Adipose tissue (tissue), 3 donors: ENCODE data around the gene ACOT7. TPM values are rescaled to one million over a fixed set of nuclear protein-coding genes. Genes with fewer than 3 reads are reported as not detected.
"Not testable (repeated sequence)": the region's sequence is repeated elsewhere in the genome, so short reads cannot be mapped to it uniquely, and the experiment has no call there.

Experiments
- H3K27ac ChIP-seq: one replicate; pipeline ENCODE4 v1.5.1; 2013; ENCODE audit warnings: low read depth, low read length
- WGBS, 3 donors: extraction: QIAGEN DNeasy Blood & Tissue Kit; methylation state at CpG; one replicate each; pipeline ENCODE4 v1.1.7; 2013; 5-methylcytosine and 5-hydroxymethylcytosine counted together
- polyA plus RNA-seq, 3 donors: library from polyadenylated mRNA; stranded (reverse); fragments of 200-250 nt; gene quantifications; one replicate each; pipeline ENCODE4 v1.2.3, GENCODE V29; 2013
- donor health status: healthy with polysubstance abuse.
- donor health status: Bipolar disorder and iron deficiency.
- donor health status: healthy.

ACOT7 gene
- polyA plus RNA-seq, 3 donors = 6.5 to 13.8 (median 11.0) TPM

DNA sequence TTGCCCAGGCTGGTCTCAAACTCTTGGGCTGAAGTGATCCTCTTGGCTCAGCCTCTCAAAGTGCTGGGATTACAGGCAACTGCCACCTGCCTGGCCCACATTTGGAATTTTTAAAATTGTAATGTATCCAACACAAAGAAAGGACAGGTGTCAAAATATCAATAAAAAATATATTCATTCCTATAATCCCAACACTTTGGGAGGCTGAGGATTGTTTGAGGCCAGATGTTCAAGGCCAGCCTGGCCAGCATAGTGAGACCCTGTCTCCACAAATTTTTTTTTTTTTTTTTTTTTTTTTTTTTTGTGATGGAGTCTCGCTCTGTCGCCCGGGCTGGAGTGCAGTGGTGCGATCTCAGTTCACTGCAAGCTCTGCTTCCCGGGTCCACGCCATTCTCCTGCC is 16.2 kb upstream of the ACOT7 start:
- H3K27ac ChIP-seq = no peak overlapping the region
- WGBS, 3 donors = 85 to 93% (median 93%) methylated on average over 6 of the region's 6 CpGs

DNA sequence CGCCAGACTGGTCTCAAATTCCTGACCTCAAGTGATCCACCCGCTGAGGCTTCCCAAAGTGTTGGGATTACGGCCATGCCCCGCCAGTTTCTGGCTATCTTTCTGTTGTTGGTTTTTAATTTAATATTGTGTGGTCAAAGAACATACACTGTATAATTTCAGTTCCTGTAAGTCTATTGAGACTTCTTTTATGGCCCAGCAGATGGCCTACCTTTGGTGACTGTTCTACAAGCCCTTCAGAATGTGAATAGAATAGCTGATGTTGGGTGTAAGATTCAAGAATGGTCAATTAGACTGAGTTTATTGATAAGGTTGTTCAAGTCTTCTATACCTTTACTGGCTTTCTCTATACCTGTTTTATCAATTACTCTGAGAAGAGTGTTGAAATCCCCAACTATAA is 15.5 kb upstream of the ACOT7 start:
- H3K27ac ChIP-seq = no peak overlapping the region
- WGBS, 3 donors = 87 to 93% (median 89%) methylated on average over 4 of the region's 4 CpGs

DNA sequence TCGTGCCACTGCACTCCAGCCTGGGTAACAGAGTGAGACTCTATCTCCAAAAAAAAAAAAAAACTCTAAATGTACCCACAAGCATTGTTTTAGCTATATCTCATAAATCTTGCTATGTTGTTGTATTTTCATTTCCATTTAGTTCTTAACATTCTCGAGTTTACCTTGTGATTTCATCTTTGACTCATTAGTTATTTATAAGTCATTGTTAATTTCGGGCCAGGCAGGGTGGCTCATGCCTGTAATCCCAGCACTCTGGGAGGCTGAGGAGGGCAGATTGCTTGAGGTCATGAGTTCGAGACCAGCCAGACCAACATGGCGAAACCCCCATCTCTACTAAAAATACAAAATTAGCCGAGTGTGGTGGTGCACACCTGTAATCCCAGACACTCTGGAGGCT is 14.5 kb upstream of the ACOT7 start:
- WGBS, 3 donors = 81 to 82% (median 82%) methylated on average over 6 of the region's 6 CpGs
- no peak overlapping the region for H3K27ac ChIP-seq

DNA sequence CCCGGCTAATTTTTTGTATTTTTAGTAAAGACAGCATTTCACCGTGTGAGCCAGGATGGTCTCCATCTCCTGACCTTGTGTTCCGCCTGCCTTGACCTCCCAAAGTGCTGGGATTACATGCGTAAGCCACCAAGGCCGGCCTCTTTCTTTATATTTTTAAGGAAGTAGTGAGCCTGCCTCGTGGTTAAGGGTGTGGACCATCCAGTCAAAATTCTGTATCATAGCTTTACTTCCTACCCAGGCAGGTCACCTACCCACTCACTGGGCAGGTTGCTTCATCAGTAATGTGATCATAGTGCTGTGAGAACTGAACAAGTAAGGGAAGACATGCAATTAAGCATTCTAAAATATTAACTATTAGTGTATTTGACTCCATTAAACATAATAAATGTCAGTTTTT is 8.1 kb upstream of the ACOT7 start:
- WGBS, 3 donors = 49 to 65% (median 54%) methylated on average over 6 of the region's 6 CpGs
- H3K27ac ChIP-seq = no peak overlapping the region

DNA sequence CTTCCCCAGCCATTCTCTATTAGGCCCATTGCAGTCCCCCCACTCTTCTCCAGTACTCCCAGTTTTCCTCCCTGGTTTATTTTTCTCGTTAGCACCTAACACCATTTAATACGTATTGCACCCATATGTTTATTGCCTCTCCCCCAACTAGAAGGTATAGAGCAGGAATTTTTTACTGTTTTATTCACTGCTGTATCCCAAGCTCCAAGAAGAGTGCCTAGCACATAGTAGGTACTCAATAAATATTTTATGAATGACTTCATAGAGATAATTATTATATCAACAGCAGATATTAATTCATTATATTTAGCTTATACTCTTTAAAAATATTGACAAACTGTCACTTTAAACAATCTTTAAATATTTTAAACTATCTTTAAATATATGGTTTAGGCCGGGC is 5.7 kb upstream of the ACOT7 start:
- H3K27ac ChIP-seq = no peak overlapping the region
- 84 to 90% (median 90%) methylated on average over 3 of the region's 3 CpGs for WGBS, 3 donors

DNA sequence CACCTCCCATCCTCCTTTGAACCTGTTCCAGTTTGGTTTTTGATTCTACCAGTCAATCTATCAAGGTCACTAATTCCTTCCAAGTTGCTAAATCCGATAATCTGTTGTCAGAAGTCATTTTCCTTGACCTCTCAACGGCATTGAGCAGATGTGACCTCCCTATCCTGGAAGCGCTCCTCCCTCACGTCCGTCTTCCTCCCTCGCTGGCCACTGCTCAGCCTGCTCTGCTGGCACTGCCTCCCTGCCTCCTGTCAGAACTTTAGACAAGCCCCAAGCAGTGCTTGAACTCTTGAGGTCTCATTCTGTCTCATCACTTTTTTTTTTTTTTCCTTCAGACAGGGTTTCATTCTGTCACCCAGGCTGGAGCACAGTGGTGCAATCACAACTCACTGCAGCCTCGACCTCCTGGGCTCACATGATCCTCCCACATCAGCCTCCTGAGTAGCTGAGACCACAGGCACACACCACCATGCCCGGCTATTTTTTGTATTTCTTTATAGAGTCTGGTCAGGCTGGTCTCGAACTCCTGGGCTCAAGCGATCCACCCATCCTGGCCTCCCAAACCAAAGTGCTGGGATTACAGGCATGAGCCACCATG is 4.4 kb upstream of the ACOT7 start:
- WGBS, 3 donors = 51 to 73% (median 67%) methylated on average over 10 of the region's 10 CpGs
- H3K27ac ChIP-seq = no peak overlapping the region

DNA sequence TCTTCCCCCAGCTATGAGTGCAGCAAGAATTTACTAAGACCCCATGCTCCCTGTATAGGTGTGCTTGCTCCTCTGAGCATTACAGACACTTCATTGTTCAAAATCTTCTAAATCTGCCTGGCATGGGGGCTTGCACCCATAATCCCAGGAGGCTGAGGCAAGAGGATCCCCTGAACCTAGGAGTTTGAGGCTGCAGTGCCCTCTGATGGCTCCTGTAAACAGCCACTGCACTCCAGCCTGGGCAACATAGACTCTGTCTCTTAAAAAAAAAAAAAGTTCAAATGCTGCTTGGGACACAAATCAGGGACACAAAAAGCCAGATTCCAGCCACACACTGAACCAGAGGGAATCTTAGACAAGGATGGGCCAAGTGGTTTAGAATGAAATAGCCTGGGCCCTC is 3.4 kb upstream of the ACOT7 start:
- H3K27ac ChIP-seq = no peak overlapping the region

DNA sequence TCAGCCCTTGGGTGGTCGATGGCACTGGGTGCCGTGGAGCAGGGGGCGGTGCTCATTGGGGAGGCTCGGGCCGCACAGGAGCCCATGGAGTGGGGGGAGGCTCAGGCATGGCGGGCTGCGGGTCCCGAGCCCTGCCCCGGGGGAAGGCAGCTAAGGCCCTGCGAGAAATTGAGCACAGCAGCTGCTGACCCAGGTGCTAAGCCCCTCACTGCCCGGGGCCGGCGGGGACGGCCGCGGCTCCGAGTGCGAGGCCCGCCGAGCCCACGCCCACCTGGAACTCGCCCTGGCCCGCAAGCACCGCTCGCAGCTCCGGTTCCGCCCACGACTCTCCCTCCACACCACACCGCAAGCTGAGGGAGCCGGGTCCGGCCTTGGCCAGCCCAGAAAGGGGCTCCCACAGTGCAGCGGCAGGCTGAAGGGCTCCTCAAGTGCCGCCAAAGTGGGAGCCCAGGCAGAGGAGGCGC is 2.2 kb upstream of the ACOT7 start:
- WGBS, 3 donors = 96 to 97% (median 96%) methylated on average over 29 to 34 of the region's 34 CpGs
- not testable (repeated sequence) for H3K27ac ChIP-seq

DNA sequence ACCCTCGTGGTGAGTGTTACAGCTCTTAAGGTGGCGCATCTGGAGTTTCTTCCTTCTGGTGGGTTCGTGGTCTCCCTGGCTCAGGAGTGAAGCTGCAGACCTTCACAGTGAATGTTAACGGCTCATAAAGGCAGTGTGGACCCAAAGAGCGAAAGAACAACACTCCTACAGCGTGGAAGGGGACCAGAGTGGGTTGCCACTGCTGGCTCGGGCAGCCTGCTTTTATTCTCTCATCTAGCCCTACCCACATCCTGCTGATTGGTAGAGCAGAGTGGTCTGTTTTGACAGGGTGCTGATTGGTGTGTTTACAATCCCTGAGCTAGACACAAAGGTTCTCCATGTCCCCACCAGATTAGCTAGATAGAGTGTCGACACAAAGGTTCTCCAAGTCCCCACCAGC is 1.6 kb upstream of the ACOT7 start:
- 84 to 91% (median 88%) methylated on average over 8 of the region's 8 CpGs for WGBS, 3 donors
- H3K27ac ChIP-seq = not testable (repeated sequence)

DNA sequence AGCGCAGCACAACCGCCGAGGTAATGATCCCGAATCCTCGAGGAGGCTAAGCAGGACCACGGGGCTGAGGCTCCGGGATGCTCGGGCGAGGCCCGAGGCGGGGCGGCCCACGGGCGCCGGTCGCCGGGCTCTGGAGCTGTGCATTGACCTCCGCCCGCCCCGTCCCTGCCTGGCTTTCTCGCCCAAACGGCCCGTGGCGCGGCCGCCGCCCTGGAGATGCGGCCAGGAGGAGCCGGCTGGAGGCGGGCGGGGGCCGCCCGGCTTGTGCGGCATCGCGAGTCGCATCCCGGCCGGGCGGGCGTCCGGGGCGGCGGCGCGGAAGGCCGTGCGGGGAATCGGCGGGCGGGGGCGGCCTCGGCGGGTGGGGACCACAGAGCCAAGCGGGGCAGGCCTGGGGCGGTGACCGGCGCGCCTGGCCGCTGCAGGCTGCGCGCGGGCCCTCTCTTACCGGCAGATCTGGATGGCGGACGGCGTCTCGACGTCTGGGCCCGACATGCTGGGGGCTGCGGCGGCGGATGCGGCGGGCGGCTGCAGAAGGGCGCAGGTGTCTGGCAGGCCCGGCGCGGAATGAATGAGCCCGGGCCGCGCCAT is 663 bp downstream of the ACOT7 start:
- H3K27ac ChIP-seq = no peak overlapping the region
- WGBS, 3 donors = 0 to 2% (median 1%) methylated on average over 65 to 83 of the region's 83 CpGs

DNA sequence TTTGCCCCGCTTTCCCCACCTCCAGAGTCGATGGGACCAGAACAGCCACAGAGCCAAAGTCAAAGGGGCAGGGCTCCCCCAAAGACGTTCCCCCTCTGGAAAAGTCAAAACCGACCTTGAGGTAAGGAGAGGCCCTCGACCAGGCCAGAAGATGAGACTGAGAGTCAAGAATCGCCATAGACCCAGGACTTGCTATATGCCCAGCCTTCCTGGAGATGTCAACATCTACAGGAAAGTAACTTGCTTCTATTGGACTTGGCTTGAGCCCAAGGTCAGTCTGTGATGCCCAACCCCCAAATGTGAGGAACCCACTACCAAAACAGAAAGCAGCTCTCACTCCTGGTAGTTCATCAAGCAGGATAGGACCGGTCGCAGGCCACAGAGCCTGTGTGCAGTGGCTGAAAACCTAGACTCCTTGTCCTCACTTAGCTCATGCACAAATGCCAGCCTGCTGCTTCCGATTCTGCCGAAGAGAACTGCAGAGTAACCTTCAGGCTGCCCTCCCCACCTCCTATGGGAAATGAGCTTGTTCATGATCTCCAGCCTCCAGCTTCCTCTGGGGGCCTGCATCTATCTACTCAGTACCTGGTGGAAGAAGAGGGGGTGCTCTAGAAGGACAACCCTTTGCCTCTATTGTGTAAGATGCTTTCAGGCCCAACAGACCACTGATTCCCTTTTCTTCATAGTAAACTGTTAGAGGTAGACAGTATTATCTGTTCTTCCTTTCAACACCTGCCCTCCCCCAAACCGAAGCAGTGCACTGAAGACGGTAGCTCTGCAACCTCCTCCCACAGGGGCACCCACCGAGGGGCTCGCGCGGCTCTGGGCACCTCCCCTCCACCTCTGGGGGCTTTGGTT is 1.4 kb downstream of the ACOT7 start:
- 30 to 47% (median 43%) methylated on average over 16 of the region's 16 CpGs for WGBS, 3 donors
- no peak overlapping the region for H3K27ac ChIP-seq

DNA sequence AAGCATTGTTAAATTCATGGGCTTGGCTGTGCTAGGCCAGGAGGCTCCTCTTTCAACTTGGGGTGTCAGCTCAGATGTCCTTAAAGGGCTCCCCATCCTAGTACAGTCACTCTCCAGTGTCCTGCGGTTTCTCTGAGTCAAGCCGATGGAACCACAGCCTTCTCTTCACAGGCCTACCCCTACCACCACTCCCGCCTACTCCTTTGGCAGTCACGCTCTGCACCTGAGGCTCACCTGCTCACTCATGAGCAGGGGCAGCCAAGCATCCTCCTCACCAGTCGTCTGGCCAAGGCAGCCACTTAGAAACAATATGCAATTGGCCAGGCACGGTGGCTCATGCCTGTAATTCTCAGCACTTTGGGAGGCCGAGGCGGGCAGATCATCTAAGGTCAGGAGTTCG is 3.6 kb downstream of the ACOT7 start:
- WGBS, 3 donors = 87 to 93% (median 91%) methylated on average over 8 to 9 of the region's 9 CpGs
- H3K27ac ChIP-seq = no peak overlapping the region

DNA sequence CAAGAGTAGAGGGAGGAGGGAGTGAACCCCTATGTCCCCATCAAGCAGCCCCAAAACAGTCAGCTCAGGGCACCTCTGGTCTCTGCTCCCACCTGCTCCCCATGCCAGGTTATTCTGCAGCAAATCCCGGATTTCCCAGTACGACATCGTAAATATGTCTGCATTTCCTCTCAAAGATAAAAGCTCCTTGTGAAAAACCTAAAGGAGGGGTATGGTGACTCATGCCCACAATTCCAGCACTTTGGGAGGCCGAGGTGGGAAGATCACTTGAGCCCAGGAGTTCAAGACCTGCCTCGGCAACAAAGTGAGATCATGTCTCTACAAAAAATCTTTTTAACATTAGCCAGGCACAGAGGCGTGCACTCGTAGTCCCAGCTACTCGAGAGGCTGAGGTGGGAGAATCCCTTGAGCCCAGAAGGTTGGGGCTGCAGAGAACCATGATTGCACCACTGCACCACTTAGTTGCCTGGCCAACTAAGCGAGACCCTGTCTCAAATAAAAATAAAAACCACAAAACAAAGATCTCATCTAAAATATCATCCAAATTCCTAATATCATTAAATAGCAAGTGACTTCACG is 7.1 kb downstream of the ACOT7 start:
- 80 to 85% (median 83%) methylated on average over 10 of the region's 10 CpGs for WGBS, 3 donors
- no peak overlapping the region for H3K27ac ChIP-seq

DNA sequence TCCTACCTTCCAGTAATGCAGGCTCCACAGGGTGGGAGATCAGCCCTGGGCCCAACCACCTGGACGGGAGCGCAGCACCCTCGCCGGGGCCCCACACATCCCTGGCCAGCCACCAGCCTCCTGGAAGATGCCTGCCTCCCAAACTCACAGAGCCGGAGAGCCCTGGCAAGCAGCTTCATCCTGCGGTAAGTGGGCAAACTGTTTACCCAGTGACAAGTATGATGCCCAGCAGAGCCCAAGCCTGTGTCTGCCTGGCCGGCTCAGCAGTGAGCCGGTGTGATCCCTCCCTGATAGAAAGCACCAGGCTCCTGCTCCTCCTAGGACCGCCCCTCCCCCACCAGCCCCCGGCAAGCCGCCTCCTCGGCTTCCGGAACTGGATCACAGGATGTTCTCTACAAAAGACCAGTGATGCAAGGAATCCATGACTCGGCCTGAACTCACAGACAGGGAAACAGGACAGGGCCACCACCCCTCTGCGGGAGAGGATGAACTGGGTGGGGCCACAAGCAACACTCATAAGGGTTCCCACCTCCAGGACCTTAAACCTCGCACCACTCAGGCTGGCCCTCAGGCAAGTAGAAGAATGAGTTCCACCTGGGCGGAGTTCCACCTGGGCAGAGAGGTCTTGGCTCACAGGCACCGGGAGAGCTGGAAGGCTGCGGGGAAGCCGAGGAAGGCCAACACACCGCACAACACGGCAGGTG is 7.9 kb downstream of the ACOT7 start:
- 66 to 73% (median 71%) methylated on average over 19 to 22 of the region's 22 CpGs for WGBS, 3 donors

DNA sequence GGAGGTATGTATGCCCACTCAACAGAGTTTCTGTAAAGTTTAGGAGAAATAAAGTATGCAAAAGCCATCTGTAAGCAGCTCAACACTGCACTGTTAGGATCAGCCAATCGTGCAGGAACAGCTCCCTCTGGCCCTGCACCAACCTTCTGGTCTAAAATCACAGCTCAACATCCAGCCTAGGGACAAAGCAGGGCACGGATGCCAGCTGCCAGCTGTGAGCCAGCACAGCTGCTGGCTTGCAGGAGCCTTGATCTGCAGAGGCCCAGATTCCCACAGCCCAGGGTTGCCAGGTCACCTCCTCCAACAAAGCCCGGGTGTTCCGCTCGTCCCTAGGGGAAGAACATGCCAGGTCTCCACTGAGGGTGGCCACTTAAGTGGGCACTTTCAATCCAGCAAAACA is 8.6 kb downstream of the ACOT7 start:
- WGBS, 3 donors = 25 to 83% (median 76%) methylated on average over 5 of the region's 5 CpGs
- no peak overlapping the region for H3K27ac ChIP-seq

More for the DNA sequence above, 7.9 kb downstream of the ACOT7 start:
- H3K27ac ChIP-seq = no peak overlapping the region

DNA sequence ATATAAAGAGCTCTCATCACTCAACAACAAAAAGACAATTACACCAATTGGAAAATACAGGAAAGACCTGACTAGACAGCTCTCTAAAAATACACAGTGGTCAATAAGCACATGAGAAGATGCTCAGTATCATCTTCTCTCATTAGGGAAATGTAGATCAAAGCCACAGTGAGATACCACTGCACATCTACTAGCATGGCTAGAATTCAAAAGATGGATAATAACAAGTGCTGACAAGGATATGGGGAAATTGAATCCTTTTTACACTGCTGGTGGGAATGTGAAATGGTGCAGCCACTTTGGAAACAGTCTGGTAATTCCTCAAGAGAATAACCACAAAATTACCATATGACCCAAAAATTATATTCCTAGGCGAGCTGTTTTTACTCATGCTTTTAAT is 9.4 kb downstream of the ACOT7 start:
- WGBS, 3 donors = 89 to 100% (median 98%) methylated on average over 1 of the region's 1 CpG
- no peak overlapping the region for H3K27ac ChIP-seq

DNA sequence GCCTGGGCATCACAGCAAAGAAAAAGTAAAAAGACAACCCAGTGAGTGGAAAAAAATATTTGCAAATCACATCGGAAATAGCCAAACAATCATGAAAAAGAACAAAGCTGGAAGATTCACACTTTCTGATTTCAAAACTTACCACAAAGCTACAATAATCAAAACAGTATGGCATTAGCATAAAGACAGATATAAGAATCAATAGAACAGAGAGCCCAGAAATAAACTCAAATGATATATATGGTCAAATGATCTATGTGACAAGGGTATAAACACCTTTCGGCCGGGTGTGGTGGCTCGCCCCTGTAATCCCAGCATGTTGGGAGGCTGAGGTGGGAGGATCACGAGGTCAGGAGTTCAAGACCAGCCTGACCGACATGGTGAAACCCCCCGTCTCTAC is 13.5 kb downstream of the ACOT7 start:
- 94 to 97% (median 96%) methylated on average over 7 of the region's 7 CpGs for WGBS, 3 donors
- H3K27ac ChIP-seq = no peak overlapping the region

DNA sequence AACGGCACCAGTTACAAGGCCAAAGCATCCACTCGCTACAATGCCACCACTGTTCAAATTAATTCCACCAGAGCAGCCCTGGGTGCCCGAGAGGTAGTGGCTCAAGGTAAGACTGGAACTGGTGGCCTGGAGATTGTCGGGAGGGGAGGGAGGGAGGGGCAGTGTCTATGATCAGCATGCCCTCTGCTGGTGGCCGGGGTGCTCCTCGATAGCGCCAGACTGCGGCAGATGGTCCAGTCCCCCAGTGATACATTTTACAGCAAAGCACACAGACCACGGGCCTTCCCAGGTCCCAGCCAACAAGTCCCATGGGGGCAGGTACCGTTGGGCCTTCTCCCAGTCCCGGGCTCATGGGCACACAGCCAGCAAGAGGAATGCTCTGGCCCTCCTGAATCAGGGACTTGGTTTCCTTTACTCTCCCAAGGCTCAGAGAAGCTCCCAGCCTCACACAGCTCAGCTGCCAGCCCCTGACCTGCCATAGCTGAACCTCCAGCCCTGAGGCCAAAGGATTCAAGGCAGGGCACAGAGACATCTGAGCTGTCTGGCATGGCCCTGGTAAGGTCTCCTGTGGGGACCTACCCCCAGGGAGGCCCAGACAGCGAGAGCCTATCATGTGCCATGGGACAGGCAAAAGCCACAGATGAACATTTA is 15.3 kb downstream of the ACOT7 start:
- 73 to 79% (median 76%) methylated on average over 11 to 12 of the region's 12 CpGs for WGBS, 3 donors
- no peak overlapping the region for H3K27ac ChIP-seq
